Activated CD8-positive, alpha-beta memory T cell treated with anti-CD3 and anti-CD28 coated beads for 1 hour (primary cell): ENCODE data around the gene HDHD2.

Experiments
- DNase-seq, 2 donors: peaks; one replicate each; pipeline ENCODE4 v3.0.0-alpha.2; 2020; ENCODE audit warnings: low read depth in 1 of 2; ENCODE audit errors: extremely low read depth in 1 of 2

The HDHD2 gene

DNA sequence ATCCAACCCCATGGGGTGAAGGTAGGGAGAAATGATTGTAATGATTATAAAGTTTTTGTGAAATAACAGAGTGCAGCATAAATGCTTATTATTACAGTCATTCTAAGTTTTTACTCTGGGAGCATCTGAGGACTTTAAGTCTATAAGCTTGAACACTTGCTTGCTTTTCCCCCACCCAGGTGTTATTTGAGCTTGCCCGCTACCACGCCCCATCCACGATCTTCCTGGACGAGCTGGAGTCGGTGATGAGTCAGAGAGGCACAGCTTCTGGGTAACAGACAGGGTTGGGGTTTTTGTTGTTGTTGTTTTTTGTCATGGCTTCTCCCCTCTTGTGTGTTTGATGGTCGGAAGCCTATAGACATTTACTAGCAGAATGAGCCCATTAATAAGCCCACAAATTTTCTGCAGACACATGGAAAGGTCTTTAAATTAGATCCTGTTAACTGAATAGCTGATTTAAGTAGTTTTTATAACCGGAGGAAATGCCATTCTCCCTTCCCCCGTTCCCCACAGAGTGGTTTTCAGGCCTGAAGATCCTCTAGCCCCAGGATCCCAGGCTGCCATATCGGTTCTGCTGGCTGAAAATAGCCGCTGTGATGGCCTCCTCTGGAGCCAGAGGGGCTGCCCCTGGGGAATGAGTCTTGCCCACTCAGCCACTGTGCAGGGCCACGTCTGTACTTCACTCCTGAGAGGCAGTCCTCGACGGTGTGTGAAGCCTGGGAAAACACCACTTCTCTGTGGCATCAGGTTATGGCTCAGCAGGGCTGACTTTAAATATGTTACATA lies 75.0 kb downstream of the HDHD2 start:
- DNase-seq = no peak

DNA sequence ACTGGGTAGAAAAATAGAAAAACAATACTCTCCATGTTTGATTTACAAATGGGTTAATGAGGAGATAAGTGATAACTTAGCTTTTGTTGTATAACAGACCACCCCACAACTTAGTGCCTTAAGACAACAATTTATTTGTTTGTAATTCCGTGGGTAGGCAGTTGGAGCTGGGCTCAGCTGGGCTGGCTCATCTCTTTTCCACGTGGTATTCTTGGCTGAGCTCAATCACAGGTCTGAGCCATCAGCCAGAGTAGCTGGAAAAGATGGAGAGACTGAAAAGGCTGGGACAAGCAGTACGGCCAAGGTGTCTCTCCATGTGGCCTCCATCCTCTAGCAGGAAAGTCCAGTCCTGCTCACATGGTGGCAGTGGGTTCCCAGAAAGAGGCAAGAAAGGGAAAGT lies 82.7 kb downstream of the HDHD2 start:
- DNase-seq = no peak

GRCh38 chr18:47063096-47063495 lies 87.2 kb downstream of the HDHD2 start:
- DNase-seq = no peak

DNA sequence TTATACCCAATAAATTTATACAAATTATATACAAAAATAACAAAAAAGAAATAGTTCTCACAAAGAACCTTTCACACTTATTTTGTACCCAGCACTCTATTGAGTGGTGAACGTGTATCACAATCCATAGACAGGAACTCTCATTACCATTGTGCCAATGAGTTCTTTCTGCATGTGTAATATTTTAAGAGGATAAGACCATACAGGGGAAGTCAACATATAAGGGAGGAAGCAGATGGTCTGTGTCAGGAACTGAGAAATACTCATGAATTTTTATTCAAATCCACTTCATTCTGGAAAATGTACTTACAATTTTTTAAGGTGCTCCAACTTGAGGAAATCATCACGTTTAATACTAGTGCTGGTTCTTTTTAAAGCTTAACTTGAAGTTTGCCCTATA lies 87.8 kb downstream of the HDHD2 start:
- no peak for DNase-seq
